ENCODE data around the gene G3BP2.
"Not testable (repeated sequence)": the region's sequence is repeated elsewhere in the genome, so short reads cannot be mapped to it uniquely, and the experiment has no call there.

G3BP2 gene

GRCh38 chr4:75683482-75684155, 10.4 kb upstream of the G3BP2 start:
- DNase-seq = no peak

- no peak for DNase-seq
Measured at GRCh38 chr4:75679876-75680575, 6.8 kb upstream of the G3BP2 start.

- DNase-seq = no peak
Measured at GRCh38 chr4:75678965-75679364, 5.8 kb upstream of the G3BP2 start.

- no peak for DNase-seq
Measured at GRCh38 chr4:75678473-75678872, 5.3 kb upstream of the G3BP2 start.

- DNase-seq = no peak
Measured at GRCh38 chr4:75675004-75675531, 1.9 kb upstream of the G3BP2 start.

GRCh38 chr4:75673959-75674328, 733 bp upstream of the G3BP2 start:
- no peak for DNase-seq

- peak; percentile 83 to 86 for DNase-seq
Measured at GRCh38 chr4:75672461-75673026, 667 bp downstream of the G3BP2 start.

- no peak for DNase-seq
Measured at GRCh38 chr4:75671802-75672421, 1.3 kb downstream of the G3BP2 start.

GRCh38 chr4:75668596-75668995, 4.6 kb downstream of the G3BP2 start:
- DNase-seq = no peak

- DNase-seq = not testable (repeated sequence)
Measured at GRCh38 chr4:75667636-75668035, 5.6 kb downstream of the G3BP2 start.

GRCh38 chr4:75666299-75666698, 6.9 kb downstream of the G3BP2 start:
- DNase-seq = no peak

GRCh38 chr4:75664604-75665003, 8.6 kb downstream of the G3BP2 start:
- DNase-seq = not testable (repeated sequence)

GRCh38 chr4:75662626-75663025, 10.6 kb downstream of the G3BP2 start:
- DNase-seq = no peak

- DNase-seq = no peak
Measured at GRCh38 chr4:75660491-75660890, 12.7 kb downstream of the G3BP2 start.

GRCh38 chr4:75659512-75660031, 13.6 kb downstream of the G3BP2 start:
- DNase-seq = no peak

GRCh38 chr4:75658876-75659275, 14.3 kb downstream of the G3BP2 start:
- DNase-seq = no peak

GRCh38 chr4:75655562-75655961, 17.6 kb downstream of the G3BP2 start:
- DNase-seq = no peak

- no peak for DNase-seq
Measured at GRCh38 chr4:75654905-75655304, 18.3 kb downstream of the G3BP2 start.

GRCh38 chr4:75653845-75654503, 19.2 kb downstream of the G3BP2 start:
- no peak for DNase-seq

GRCh38 chr4:75644095-75644494, 29.1 kb downstream of the G3BP2 start:
- DNase-seq = no peak

- DNase-seq = no peak
Measured at GRCh38 chr4:75643651-75644050, 29.6 kb downstream of the G3BP2 start.

- no peak for DNase-seq
Measured at GRCh38 chr4:75639124-75639695, 34.0 kb downstream of the G3BP2 start.
